ENCODE results near the gene C19orf53.
A peak's percentile ranks its signal among the peaks of the same experiment; 100 is the strongest.
"Not testable (repeated sequence)": the region's sequence is repeated elsewhere in the genome, so short reads cannot be mapped to it uniquely, and the experiment has no call there.

The C19orf53 gene

DNA sequence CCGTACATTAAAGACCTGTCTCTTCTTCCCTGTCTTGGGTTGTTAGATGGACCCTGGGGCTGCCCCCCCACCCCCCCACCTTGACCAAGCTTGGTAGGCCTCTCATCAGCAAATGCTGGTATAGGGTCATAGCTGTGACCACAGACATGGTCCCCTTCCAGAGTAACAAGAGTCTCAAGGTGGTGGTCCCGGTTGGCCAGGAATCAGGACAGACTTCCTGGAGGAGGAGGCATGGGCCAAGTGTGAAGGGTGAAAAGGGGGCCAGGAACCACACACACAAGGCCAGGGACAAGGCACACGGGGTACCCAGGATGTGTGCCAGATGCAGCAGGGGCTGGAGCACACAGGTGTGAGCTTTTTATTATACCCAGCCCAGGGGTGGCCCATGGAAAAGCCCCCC, 11.0 kb upstream of the C19orf53 start:
- no peak for DNase-seq (ENCODE audit: low read depth, low spot score)

DNA sequence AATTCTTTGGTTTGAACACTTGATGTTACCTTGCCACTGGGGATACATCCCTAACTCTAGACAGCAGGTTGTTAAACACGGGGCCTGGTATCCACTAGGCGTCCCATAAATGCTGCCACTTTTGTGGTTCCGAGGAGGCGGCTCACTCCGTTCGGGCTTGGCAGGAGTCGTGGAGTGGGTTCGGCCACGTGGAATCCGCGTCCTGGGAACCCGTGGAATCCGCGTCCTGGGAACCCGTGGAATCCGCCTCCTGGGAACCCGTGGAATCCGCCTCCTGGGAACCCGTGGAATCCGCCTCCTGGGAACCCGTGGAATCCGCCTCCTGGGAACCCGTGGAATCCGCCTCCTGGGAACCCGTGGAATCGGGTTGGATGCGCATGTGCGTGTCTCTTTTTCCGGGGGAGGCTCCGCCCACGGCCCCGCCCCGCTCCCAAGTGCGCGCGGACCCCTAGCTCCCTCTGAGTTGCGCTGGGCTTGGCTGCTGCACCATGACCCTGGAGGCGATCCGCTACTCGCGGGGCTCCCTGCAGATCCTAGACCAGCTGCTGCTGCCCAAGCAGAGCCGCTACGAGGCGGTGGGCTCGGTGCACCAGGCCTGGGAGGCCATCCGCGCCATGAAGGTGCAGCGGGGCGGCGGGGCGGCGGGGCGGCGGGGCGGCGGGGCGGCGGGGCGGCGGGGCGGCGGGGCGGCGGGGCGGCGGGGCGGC, 10.0 kb upstream of the C19orf53 start, which contains the start of gene MRI1:
MRI1 (plus strand) TSS at position 422 of the 707 bp plus-strand sequence; CDS start at position 489, 67 bp downstream.
- peak; percentile 32 for DNase-seq (ENCODE audit: low read depth, low spot score)

DNA sequence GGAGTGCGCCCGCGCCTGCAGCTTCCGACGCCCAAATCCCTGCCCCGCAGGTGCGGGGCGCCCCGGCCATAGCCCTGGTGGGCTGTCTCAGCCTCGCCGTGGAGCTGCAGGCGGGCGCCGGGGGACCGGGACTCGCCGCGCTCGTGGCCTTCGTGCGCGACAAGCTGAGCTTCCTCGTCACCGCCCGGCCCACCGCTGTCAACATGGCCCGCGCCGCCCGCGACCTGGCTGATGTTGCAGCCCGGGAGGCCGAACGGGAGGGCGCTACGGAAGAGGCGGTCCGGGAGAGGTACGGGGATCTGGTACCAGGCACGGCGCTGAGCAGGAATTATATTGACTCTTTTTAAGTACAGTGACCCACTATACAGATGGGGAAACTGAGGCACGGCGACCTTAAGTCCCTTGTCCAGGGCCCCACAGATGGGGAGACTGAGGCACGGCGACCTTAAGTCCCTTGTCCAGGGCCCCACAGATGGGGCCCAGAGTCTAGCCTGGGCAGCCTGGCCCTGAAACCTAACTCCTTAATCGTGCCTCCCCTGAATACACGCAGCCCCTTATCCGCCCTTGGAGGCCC, 9.3 kb upstream of the C19orf53 start:
- peak; percentile 20 for DNase-seq (ENCODE audit: low read depth, low spot score)

DNA sequence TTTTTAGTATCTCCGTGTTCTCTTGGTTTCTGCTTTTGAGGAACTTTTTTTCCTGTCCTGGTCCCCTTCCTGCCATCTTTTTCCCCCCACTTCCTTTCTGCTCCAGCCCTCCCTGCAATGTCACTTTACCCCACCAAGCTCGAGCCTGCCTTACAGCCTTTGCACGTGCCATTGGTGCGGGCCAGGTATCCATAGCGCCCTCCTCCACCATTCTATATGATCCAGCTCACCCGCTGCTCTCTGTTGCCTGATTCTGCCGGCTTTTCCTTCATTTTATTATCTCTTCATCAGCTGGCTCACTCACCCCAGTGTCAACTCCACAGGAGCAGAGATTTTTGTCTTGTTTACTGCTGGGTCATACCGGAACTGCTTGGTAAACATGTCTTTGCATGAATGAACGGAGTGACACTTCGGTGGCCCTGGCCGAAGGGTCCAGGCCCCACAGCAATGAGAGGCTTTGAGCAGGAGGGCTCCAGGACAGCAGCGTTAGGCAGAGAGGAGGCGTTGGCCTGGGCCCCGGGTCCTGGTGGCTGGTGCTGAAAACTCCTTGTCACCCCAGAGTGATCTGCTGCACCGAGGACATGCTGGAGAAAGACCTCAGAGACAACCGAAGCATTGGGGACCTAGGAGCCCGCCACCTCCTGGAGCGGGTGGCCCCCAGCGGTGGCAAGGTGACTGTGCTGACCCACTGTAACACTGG, 8.7 kb upstream of the C19orf53 start:
- DNase-seq (ENCODE audit: low read depth, low spot score), result peak; percentile 36

DNA sequence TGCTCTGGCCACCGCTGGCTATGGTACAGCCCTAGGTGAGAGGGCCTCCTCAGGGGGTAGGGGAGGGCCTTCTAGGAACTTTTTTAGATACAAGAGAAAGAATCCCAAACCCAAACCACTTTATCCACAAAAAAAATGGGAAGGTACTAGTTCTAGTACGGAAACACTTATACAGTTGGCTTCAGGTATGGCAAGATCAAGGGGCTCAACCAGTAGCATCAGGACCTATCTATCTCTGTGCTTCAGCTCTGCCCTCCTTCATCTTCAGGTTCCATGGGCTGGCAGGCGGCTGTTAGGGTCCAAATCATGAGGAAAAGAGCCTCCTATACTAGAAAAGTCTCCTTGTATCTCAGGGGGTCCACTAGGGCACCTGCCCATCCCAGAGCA, 8.2 kb upstream of the C19orf53 start:
- DNase-seq (ENCODE audit: low read depth, low spot score), result no peak

DNA sequence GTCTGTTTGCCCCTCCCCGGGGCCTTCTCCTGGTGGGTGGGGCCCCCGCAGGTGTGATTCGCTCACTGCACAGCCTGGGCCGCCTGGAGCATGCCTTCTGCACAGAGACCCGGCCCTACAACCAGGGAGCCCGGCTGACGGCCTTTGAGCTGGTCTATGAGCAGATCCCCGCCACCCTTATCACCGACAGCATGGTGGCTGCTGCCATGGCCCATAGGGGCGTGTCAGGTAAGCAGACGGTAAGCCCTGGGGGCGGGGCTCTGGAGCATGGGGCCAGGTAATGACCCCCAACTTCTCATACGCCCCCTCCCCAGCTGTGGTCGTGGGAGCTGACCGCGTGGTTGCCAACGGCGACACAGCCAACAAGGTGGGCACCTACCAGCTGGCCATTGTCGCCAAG, 5.7 kb upstream of the C19orf53 start:
- no peak for DNase-seq (ENCODE audit: low read depth, low spot score)

DNA sequence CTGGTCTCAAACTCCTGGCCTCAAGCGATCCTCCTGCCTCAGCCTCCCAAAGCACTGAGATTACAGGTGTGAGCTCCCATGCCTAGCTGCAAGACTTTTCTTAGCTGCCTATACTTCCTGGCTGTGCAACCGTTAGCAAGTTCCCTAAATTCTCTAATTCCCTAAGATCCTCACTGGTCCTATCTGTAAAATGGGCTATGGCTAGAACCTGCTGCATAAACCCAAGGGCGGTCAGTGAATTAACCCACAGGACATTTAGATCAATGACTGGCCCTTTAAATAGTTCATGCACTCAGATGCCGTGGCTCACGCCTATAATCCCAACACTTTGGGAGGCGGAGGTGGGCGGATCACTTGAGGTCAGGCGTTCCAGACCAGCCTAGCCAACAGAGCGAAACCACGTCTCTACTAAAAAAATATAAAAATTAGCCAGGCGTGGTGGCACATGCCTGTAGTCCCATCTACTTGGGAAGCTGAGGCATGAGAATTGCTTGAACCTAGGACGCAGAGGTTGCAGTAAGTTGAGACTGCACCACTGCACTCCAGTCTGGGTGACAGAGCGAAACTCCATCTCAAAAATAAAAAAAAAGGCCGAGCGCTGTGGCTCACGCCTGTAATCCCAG, 4.1 kb upstream of the C19orf53 start:
- DNase-seq (ENCODE audit: low read depth, low spot score), result no peak

DNA sequence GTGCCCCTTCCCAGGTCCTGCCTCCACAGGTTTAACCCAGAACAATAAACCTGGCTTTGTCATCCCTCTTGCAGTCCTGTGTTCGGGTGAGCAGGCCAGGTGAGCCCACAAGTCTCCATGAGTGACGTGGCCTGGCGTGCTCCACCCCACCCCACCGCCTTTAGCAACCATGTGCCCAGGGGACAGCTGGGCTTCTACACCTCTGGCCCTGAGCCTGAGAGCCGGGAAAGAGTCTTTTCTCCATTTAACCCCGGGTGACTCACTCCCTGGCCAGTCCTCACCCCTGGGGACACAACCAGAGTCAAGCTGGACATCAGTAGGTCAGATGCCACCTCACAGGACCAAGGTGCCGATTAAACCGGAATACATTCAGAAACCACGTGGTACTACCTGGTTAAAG, 4.1 kb downstream of the C19orf53 start:
- no peak for DNase-seq (ENCODE audit: low read depth, low spot score)

DNA sequence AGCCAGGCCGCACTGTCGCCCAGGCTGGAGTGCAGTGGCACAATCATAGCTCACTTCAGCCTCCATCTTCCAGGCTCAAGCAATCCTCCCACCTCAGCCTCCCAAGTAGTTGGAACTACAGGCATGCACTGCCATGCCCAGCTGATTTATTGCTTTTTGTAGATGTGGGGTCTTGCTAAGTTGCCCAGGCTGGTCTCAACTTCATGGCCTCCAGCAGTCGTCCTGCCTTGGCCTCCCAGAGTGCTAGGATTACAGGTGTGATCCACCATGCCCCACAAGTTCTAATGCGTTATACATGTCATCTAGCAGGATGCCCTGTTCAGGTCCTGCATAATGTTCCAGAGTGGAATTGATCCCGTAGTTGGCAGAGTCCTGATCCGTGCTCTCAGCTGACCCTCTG, 4.6 kb downstream of the C19orf53 start:
- no peak for DNase-seq (ENCODE audit: low read depth, low spot score)

DNA sequence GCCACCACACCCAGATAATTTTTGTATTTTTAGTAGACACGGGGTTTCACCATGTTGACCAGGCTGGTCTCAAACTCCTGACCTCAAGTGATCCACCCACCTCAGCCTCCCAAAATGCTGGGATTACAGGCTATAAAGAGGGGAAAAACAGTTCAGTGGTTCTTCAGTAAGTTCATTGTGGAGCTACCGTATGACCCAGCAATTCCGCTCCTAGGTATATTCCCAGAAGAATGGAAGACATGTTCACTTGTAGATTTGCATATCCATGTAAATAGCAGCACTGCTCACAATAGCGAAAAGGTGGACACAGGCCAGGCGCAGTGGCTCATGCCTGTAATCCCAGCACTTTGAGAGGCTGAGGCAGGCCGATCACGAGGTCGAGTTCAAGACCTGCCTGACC, 5.5 kb downstream of the C19orf53 start:
- not testable (repeated sequence) for DNase-seq (ENCODE audit: low read depth, low spot score)

DNA sequence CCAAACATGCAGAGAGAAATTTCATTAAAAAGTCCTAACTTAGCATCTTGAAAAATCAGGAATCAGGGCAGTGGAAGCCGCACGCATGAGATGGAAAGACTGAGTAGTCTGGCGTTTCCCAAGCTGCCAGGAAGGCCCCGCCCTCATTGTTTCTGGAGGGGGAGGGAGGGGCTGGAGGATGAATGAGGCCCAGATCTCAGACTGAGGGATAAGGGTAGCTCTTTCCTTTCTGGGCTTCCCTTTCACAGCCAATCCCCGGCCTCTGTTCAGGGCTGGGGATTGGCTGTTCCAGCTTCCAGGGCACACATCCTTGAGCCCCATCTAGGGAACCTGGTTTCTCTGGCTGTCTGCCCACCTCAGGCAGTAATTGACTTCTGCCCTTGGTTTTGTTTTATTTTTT, 7.3 kb downstream of the C19orf53 start:
- peak; percentile 83 for DNase-seq (ENCODE audit: low read depth, low spot score)

DNA sequence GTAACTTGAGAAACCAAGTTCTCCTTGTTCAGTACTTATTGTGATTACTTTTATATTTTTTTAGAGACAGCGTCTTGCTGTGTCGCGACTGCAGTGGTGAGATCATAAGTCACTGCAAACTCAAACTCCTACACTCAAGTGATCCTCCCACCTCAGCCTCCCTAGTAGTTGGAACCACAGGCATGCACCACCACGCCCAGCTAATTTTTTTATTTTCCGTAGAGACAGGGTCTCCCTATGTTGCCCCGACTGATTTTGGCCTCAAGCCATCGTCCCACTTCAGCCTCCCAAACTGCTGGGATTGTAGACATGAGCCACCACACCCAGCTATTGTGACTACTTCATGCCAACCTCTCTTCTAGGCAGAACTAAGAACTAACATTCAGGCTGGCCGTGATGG, 8.3 kb downstream of the C19orf53 start:
- no peak for DNase-seq (ENCODE audit: low read depth, low spot score)

DNA sequence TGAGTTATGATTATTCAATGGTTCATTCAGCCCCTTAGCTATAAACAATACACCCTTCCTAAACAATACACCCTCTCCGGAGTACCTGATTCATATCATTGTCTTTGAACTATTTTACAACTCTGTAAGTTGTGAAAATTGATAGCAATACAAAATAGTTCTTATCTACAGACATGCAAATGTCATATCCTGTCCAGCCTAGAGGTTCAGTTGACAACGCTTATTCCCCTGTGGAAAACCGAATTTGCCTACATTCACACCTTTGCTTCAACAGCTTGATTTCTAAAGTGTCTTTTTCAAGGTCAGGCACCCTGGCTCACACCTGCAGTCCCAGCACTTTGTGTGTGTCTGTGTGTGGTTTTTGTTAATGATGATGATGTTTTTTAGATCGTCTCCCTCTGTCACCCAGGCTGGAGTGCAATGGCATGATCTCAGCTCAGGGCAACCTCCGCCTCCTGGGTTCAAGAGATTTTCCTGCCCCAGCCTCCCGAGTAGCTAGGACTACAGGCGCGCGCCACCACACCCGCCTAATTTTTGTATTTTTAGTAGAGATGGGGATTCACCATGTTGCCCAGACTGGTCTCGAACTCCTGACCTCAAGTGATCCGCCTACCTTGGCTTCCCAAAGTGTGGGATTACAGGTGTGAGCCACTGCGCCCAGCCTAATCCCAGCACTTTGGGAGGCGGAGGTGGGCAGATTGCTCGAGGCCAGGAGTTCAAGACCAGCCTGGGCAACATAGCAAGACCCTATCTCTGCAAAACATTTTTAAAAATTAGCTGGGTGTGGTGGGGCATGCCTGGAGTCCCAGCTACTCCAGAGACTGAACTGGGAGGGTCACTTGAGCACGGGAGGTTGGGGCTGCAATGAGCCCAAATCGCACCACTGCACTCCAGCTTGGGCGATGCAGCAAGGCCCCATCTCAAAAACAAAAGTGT, 9.6 kb downstream of the C19orf53 start:
- DNase-seq (ENCODE audit: low read depth, low spot score), result no peak

DNA sequence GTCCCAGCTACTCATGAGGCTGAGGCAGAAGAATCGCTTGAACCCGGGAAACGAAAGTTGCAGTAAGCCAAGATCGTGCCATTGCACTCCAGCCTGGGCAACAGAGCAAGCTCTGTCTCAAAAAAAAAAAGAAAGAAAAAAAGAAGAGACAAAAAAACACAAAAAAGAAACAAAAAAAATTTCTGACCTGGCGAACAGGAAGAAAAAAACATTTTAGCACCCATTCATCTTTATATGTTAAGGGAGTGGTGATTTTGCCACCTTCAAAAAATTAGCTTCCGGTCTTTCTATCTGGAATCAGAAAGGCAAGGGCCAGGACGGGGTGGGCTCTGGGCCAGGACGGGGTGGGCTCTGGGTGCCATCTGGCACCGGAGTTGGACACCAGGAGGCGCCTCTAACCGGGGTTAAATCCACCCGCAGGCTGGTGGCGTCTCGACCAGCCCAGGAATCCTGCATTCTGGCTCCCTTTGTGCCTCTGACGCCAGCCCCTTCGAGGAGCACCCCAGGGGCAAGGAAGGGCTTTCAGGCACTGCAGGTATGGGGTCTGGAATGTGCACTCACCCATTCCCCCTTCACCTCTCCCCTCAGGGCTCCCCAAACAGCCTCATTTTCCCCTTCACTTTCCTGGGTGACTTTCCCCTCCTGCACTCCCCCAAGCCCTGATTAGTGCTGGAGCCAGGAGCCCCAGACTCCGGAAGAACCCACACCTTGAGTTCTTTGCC, 10.6 kb downstream of the C19orf53 start:
- DNase-seq (ENCODE audit: low read depth, low spot score), result peak; percentile 91

DNA sequence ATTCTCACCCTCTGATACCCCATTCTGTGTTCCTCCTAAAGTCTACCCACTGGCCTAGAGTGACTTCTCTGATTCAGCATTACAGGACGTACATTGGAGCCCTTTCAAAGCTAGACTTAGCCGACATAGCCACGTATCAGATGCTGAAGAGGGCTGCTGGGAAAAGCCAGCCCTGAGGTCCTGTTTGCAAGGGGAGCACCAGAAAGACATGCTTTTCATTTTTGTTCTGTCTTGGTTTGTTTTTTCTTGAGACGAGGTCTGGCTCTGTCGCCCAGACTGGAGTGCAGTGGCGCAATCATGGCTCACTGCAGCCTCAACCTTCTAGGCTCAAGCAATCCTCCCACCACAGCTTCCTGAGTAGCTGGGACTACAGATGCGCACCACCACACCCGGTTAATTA, 14.7 kb downstream of the C19orf53 start:
- peak; percentile 24 for DNase-seq (ENCODE audit: low read depth, low spot score)

DNA sequence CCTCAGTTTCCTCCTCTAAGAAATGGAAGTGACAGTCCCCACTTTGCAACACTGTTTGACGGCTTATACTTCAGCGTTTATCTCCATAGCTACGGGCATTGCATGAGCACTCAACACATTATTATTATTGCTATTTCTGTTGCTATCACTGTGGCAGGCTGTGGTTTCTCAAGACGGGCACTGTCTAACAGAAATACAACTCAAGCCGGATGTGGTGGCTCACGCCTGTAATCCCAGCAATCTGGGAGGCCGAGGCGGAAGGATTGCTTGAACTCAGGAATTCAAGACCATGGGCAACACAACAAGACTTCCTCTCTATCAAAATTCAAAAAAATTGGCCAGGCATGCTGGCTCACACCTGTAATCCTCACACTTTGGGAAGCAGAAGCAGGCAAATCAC, 16.1 kb downstream of the C19orf53 start:
- no peak for DNase-seq (ENCODE audit: low read depth, low spot score)

DNA sequence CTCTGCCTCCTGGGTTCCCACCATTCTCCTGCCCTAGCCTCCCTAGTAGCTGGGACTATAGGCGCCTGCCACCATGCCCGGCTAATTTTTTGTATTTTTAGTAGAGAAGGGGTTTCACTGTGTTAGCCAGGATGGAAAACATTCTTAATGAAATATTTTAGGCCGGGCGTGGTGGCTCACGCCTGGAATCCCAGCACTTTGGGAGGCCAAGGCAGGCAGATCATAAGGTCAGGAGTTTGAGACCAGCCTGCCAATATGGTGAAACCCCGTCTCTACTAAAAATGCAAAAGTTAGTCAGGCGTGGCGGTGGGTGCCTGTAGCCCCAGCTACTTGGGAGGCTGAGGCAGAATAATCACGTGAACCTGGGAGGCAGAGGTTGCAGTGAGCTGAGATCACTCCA, 19.1 kb downstream of the C19orf53 start:
- not testable (repeated sequence) for DNase-seq (ENCODE audit: low read depth, low spot score)

DNA sequence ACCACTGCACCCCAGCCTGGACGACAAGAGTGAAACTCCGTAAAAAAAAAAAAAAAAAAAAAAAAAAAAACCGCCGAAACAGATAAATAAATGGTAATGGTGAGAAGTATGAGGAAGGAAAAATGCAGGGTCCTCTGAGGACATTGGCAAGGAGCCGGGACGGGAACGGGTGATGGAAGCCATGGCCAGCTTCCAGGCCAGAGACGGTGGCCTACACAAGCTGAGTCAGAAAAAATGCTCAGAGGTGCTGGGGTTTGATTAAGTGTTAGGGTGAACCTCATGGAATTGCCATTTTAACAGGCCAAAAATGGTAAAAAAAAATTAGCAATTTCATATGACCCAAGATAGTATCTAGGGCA, 20.1 kb downstream of the C19orf53 start:
- no peak for DNase-seq (ENCODE audit: low read depth, low spot score)

DNA sequence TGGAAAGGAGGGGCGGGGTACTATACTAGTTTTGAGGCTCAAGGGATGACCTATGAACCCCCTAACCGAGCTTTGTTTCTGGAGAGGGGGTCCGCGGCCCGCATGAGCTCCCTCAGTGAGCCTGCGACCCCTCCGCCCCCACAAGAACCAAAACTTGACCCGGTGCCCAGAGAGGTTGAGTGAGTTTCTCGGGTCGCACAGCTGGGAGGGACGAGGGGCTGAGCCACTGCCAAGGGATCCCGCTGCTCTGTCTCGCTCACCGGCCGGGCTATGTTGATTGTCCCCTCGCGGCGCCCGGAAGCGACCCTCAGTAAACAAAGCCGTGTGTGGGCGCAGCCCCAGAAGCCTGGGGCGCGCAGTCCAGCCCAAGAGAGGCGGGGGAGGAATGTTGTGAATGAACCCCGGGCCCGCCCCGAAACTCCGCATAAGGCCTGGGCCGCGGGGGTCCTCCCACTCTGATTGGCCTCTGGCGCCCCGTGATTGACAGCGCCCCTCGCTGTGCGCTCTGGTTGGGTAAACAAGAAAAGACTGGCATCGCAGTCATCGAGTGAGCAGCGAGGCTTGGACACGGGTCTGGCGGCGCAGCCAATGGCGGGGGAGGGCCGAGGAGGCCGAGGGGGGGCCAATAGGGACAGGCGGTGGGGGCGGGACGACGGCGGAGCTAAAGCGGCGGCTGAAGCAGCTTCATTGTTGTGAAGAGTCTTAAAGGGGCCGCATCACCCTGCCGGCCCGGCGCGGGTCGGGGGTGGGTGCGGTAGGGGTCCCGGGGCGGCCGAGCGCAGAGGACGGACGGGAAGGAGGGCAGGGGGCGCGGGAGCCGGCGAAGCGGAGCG, 20.7 kb downstream of the C19orf53 start, which contains the start of gene ZSWIM4:
ZSWIM4 (plus strand) TSS at position 687 of the 833 bp plus-strand sequence. CDS start 206 bp downstream, outside the sequence.
- DNase-seq (ENCODE audit: low read depth, low spot score), result peak; percentile 99
